ENCODE data around the gene MTUS2.

MTUS2 gene

DNA sequence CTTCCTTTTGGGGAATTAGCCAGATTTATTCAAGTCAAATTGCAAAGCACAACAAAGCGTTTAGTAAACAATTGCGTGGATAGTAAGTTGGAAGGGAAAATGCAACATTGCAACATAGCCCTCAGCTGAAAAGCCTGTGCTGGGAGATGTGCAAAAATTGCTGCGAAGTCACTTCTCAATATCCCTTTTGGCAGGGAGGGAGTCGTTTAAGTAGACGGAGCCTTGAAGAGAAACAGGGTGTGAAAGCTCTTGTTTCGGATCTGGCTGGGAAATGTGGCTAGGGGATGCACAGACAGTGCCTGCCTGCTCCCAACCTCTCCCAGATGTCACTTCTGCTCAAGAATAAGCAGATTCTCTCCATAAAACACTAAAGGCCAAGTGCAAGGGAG, 718.5 kb downstream of the MTUS2 start:
- DNase-seq (ENCODE audit: low read depth): no peak
- no peak for TF ChIP-seq CTCF (conservative IDR thresholded peaks at IDR 0.05; ENCODE audit: low read depth, low read length)
- no peak overlapping the region for H3K4me3 ChIP-seq (ENCODE audit: low read length)

DNA sequence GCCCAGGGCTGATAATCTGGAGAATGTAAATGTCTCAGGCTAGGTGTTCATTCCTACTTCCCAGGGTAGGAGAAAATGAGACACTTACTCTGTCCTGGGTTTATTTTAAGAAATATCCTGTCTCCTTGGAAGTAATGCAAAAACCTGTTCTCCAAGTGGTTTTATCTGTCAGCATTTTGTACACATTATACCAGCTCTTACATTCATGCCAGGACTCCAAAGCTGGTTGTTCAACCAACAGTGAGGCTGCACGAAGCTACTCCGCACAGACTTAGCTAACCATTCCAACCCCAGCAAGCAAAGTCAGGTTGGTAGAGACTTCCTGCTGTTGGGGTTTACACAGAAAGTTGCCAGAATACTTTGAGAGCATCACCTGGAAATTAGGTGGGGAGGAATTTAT, 719.7 kb downstream of the MTUS2 start:
- no peak for TF ChIP-seq CTCF (conservative IDR thresholded peaks at IDR 0.05; ENCODE audit: low read depth, low read length)
- H3K4me3 ChIP-seq (ENCODE audit: low read length): no peak overlapping the region
- DNase-seq (ENCODE audit: low read depth): no peak

DNA sequence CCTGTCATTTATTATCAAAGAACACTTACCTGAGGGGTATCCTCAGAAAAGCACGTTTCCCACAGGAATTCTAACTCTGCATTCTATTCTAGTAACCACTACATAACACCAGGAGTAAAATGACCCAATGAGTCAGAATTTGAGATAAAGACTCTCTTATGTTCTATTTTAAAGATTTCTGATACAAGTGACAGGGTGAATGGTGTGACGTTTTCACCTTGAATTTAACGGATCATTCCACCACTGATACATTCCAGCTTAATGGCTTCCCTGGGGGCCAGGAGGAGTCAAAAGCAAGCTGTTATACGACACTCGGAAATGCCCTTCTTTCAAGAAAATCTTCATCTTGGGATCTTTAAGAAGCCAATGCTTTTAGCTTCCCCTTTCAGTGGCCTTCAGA, 720.2 kb downstream of the MTUS2 start:
- no peak for TF ChIP-seq CTCF (conservative IDR thresholded peaks at IDR 0.05; ENCODE audit: low read depth, low read length)
- no peak for DNase-seq (ENCODE audit: low read depth)
- H3K4me3 ChIP-seq (ENCODE audit: low read length): no peak overlapping the region

- no peak for DNase-seq (ENCODE audit: low read depth)
- H3K4me3 ChIP-seq (ENCODE audit: low read length): no peak overlapping the region
- TF ChIP-seq CTCF (conservative IDR thresholded peaks at IDR 0.05; ENCODE audit: low read depth, low read length): no peak
Measured at GRCh38 chr13:29540799-29541198, 720.7 kb downstream of the MTUS2 start.

GRCh38 chr13:29541400-29541799, 721.3 kb downstream of the MTUS2 start:
- no peak for TF ChIP-seq CTCF (conservative IDR thresholded peaks at IDR 0.05; ENCODE audit: low read depth, low read length)
- no peak overlapping the region for H3K4me3 ChIP-seq (ENCODE audit: low read length)
- DNase-seq (ENCODE audit: low read depth): no peak

DNA sequence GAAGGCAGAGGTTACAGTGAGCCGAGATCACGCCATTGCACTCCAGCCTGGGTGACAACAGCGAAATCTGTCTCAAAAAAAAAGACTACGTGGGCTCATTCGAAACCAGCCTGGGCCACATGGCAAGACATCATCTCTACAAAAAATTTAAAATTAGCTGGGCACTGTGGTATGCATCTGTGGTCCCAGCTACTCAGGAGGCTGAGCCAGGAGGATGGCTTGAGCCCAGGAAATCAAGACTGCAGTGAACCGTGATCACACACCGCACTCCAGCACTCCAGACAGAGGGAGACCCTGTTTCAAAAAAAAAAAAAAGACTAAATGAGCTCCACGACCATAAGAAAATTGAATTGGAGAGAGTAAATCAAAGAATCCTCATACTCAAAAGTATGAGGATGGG, 722.2 kb downstream of the MTUS2 start:
- no peak for TF ChIP-seq CTCF (conservative IDR thresholded peaks at IDR 0.05; ENCODE audit: low read depth, low read length)
- no peak overlapping the region for H3K4me3 ChIP-seq (ENCODE audit: low read length)
- DNase-seq (ENCODE audit: low read depth): no peak

GRCh38 chr13:29543230-29544215, 723.4 kb downstream of the MTUS2 start:
- DNase-seq (ENCODE audit: low read depth): peak; percentile 75
- no peak overlapping the region for H3K4me3 ChIP-seq (ENCODE audit: low read length)
- peak; percentile 58 for TF ChIP-seq CTCF (conservative IDR thresholded peaks at IDR 0.05; ENCODE audit: low read depth, low read length)
